Prostate gland (tissue), 2 donors: ENCODE results near the gene PTDSS2.

Experiments
- CTCF ChIP-seq, 4 experiments: fragments of 200-600 bp in 2 of 4; fragments of 450-650 bp in 2 of 4; sonication (generic) in 2 of 4; IDR thresholded peaks; 1 replicate in 3 of 4; 2 replicates in 1 of 4; pipeline ENCODE4 v1.5.1; 2016 to 2019; ENCODE audit warnings: antibody characterized with exemption in 4 of 4, mild to moderate bottlenecking in 2 of 4, moderate library complexity in 2 of 4
- POLR2A ChIP-seq: fragments of 450-650 bp; IDR thresholded peaks from one replicate; pipeline ENCODE4 v1.6.1; 2016; ENCODE audit warnings: antibody characterized with exemption, mild to moderate bottlenecking
- POLR2AphosphoS5 ChIP-seq: sonication (generic); formaldehyde crosslinking; IDR thresholded peaks from one replicate; pipeline ENCODE4 v1.6.1; 2017; ENCODE audit warnings: antibody characterized with exemption

DNA sequence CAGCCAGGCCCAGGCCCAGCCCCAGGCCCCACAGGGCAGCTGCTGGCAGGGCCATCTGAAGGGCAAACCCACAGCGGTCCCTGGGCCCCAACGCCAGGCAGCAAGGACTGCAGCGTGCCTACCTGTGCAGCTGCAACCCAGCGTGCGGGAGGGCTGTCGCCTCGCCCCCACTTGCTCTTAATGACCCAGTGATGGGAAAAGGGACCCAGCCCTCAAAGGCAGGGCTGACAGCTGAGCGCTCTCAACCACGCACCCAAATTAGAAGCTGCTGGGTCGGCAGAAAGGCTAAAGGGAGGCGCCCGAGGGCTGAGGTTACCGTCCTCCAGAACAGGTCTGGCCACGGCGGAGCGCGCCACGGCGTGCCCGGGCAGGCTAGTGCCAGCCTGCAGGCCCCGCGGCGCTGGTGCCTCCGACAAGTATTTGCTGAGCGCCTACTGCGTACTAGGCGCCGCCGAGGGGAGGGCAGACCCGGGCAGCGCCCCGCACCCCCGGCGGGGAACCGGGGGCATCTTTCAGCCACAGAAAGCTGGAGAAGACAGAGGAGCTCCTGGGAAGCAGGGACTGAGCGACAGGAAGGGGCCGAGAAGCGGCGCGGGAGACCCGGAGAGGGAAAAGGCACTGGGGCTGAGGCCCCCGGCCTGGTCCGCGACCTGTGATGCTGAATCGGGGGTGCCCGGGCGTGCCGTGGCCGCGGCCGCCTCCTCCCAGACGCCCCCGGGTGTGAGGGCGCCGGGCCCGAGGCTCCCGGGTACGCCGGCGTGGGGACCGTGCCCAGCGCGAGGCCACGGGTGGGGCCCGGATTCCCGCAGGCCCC is 84.5 kb downstream of the PTDSS2 start:
- TF ChIP-seq POLR2A (peak; percentile 42), CTCF (IDR thresholded peaks at IDR 0.05) (peak in 1 of 4 experiments; percentile 25), POLR2AphosphoS5 (peak; percentile 59)
